ENCODE results near the gene ARHGAP25. TPM values are rescaled to one million over a fixed set of nuclear protein-coding genes. Genes with fewer than 3 reads are reported as not detected.

ARHGAP25 gene
- total RNA-seq, 1 donor = under 0.01 TPM

GRCh38 chr2:68787356-68787755 is 52.7 kb downstream of the ARHGAP25 start:
- H3K27ac ChIP-seq (ENCODE audit: low read depth, low read length) = no peak overlapping the region
- no peak overlapping the region for H3K4me3 ChIP-seq (ENCODE audit: insufficient read depth, low read length)
- H3K9me3 ChIP-seq (ENCODE audit: low read depth, low read length) = no peaks in the 10 kb centered on the region
- H2AFZ ChIP-seq (ENCODE audit: low read length) = no peak overlapping the region
- no peaks in the 10 kb centered on the region for H3K36me3 ChIP-seq (ENCODE audit: insufficient read depth, low read length)
- peaks cover 39% of the 10 kb centered on the region for H3K27me3 ChIP-seq (ENCODE audit: insufficient read depth, low read length)
- H3K4me2 ChIP-seq (ENCODE audit: insufficient read depth, low read length) = no peak overlapping the region
- no peak for TF ChIP-seq CTCF (IDR thresholded peaks at IDR 0.05; ENCODE audit: extremely low read depth, low read depth, low read length)
- no peak for DNase-seq (ENCODE audit: insufficient read length, low spot score, missing footprints)
- H4K20me1 ChIP-seq (ENCODE audit: insufficient read depth, low read length) = no peaks in the 10 kb centered on the region
- H3K4me1 ChIP-seq (ENCODE audit: insufficient read depth, low read length) = no peaks in the 10 kb centered on the region
- no peaks in the 10 kb centered on the region for H3K79me2 ChIP-seq (ENCODE audit: insufficient read depth, low read length)

DNA sequence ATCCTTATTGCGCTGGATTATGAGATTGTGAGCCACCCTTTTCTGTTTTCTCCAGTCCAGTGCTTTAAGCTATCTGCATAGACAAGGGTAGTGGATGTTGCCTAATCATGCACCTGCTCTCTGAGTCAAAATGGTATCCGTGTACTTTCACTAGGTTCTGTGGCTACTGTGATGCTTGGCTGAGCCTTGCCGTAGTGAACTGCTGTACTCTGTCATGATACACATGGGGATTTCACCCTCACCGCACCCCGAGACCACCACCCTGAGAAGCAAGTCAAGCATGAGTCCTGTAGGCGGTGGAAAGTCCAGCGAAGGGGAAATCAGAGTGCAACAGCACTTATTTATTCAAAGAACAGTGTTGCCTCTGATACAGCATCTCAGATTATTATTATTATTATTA is 55.0 kb downstream of the ARHGAP25 start:
- no peaks in the 10 kb centered on the region for H3K9me3 ChIP-seq (ENCODE audit: low read depth, low read length)
- H3K4me1 ChIP-seq (ENCODE audit: insufficient read depth, low read length) = no peaks in the 10 kb centered on the region
- no peak overlapping the region for H3K4me3 ChIP-seq (ENCODE audit: insufficient read depth, low read length)
- peaks cover 37% of the 10 kb centered on the region for H3K27me3 ChIP-seq (ENCODE audit: insufficient read depth, low read length)
- no peaks in the 10 kb centered on the region for H3K79me2 ChIP-seq (ENCODE audit: insufficient read depth, low read length)
- DNase-seq (ENCODE audit: insufficient read length, low spot score, missing footprints) = no peak
- no peak overlapping the region for H3K27ac ChIP-seq (ENCODE audit: low read depth, low read length)
- no peak for TF ChIP-seq CTCF (IDR thresholded peaks at IDR 0.05; ENCODE audit: extremely low read depth, low read depth, low read length)
- H3K4me2 ChIP-seq (ENCODE audit: insufficient read depth, low read length) = no peak overlapping the region
- H3K36me3 ChIP-seq (ENCODE audit: insufficient read depth, low read length) = no peaks in the 10 kb centered on the region
- no peak overlapping the region for H2AFZ ChIP-seq (ENCODE audit: low read length)
- H4K20me1 ChIP-seq (ENCODE audit: insufficient read depth, low read length) = no peaks in the 10 kb centered on the region

GRCh38 chr2:68790600-68790999 is 56.0 kb downstream of the ARHGAP25 start:
- no peak for DNase-seq (ENCODE audit: insufficient read length, low spot score, missing footprints)
- no peaks in the 10 kb centered on the region for H3K9me3 ChIP-seq (ENCODE audit: low read depth, low read length)
- H3K27me3 ChIP-seq (ENCODE audit: insufficient read depth, low read length) = peaks cover 36% of the 10 kb centered on the region
- no peak for TF ChIP-seq CTCF (IDR thresholded peaks at IDR 0.05; ENCODE audit: extremely low read depth, low read depth, low read length)
- no peaks in the 10 kb centered on the region for H3K36me3 ChIP-seq (ENCODE audit: insufficient read depth, low read length)
- no peak overlapping the region for H2AFZ ChIP-seq (ENCODE audit: low read length)
- no peaks in the 10 kb centered on the region for H3K4me1 ChIP-seq (ENCODE audit: insufficient read depth, low read length)
- no peak overlapping the region for H3K4me2 ChIP-seq (ENCODE audit: insufficient read depth, low read length)
- no peaks in the 10 kb centered on the region for H3K79me2 ChIP-seq (ENCODE audit: insufficient read depth, low read length)
- no peak overlapping the region for H3K4me3 ChIP-seq (ENCODE audit: insufficient read depth, low read length)
- H3K27ac ChIP-seq (ENCODE audit: low read depth, low read length) = no peak overlapping the region
- H4K20me1 ChIP-seq (ENCODE audit: insufficient read depth, low read length) = no peaks in the 10 kb centered on the region

DNA sequence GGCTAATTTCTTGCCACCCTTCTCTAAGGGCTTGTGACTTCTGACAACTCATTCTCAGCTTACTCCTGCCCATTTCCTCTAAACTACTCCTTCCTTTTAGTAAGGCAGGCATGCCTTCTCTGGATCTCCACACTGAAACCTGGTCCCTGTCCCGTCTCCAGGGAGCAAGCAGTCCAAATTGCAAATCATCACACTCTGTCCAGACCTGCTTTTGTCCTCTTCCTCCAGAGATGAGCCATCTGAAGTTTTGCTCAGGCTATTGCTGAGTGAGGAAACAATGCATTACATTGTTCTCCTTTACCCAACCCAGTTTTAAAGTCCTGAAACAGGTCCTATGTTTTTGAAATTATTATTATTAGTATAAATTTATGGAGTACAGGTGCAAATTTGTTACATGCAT is 57.3 kb downstream of the ARHGAP25 start:
- H3K4me3 ChIP-seq (ENCODE audit: insufficient read depth, low read length) = no peak overlapping the region
- no peaks in the 10 kb centered on the region for H3K79me2 ChIP-seq (ENCODE audit: insufficient read depth, low read length)
- H2AFZ ChIP-seq (ENCODE audit: low read length) = no peak overlapping the region
- no peaks in the 10 kb centered on the region for H3K36me3 ChIP-seq (ENCODE audit: insufficient read depth, low read length)
- no peaks in the 10 kb centered on the region for H3K4me1 ChIP-seq (ENCODE audit: insufficient read depth, low read length)
- H3K27me3 ChIP-seq (ENCODE audit: insufficient read depth, low read length) = peaks cover 29% of the 10 kb centered on the region
- H3K9me3 ChIP-seq (ENCODE audit: low read depth, low read length) = no peaks in the 10 kb centered on the region
- TF ChIP-seq CTCF (IDR thresholded peaks at IDR 0.05; ENCODE audit: extremely low read depth, low read depth, low read length) = no peak
- no peaks in the 10 kb centered on the region for H4K20me1 ChIP-seq (ENCODE audit: insufficient read depth, low read length)
- no peak overlapping the region for H3K4me2 ChIP-seq (ENCODE audit: insufficient read depth, low read length)
- no peak overlapping the region for H3K27ac ChIP-seq (ENCODE audit: low read depth, low read length)
- no peak for DNase-seq (ENCODE audit: insufficient read length, low spot score, missing footprints)

Measured in osteoblast (primary cell).